HEK293 (cell line): Measurements from ENCODE around the gene AQP6.
A peak's percentile ranks its signal among the peaks of the same experiment; 100 is the strongest.

Experiments
- AEBP2 ChIP-seq: fragments of 450-650 bp; formaldehyde crosslinking; IDR thresholded peaks from 2 replicates; pipeline ENCODE4 v1.5.1; 2016; ENCODE audit warnings: missing biosample characterization, missing genetic modification characterization, borderline replicate concordance
- BCL11B ChIP-seq: fragments of 450-650 bp; formaldehyde crosslinking; IDR thresholded peaks from 2 replicates; pipeline ENCODE4 v1.5.1; 2016; ENCODE audit warnings: low read depth, missing biosample characterization, missing genetic modification characterization
- BCL6B ChIP-seq: fragments of 450-650 bp; formaldehyde crosslinking; IDR thresholded peaks from 2 replicates; pipeline ENCODE4 v1.5.1; 2017; ENCODE audit warnings: missing biosample characterization, missing genetic modification characterization
- ELK4 ChIP-seq: IDR thresholded peaks from 2 replicates; pipeline ENCODE4 v1.6.1; 2011; ENCODE audit warnings: mild to moderate bottlenecking, low read depth, low read length, borderline replicate concordance
- HIC1 ChIP-seq: fragments of 450-650 bp; formaldehyde crosslinking; IDR thresholded peaks from 2 replicates; pipeline ENCODE4 v1.5.1; 2016; ENCODE audit warnings: missing biosample characterization, missing genetic modification characterization
- PBX3 ChIP-seq: sonication (generic); formaldehyde crosslinking; IDR thresholded peaks from 2 replicates; pipeline ENCODE4 v1.8.1; 2022; ENCODE audit warnings: mild to moderate bottlenecking, moderate library complexity, missing genetic modification reagents
- TCF7L2 ChIP-seq: IDR thresholded peaks from 2 replicates; pipeline ENCODE4 v1.6.1; 2011; ENCODE audit warnings: low read depth, mild to moderate bottlenecking, inconsistent platforms, low read length, moderate library complexity, borderline replicate concordance
- YY2 ChIP-seq: fragments of 450-650 bp; formaldehyde crosslinking; IDR thresholded peaks from 2 replicates; pipeline ENCODE4 v1.5.1; 2016; ENCODE audit warnings: missing biosample characterization, missing genetic modification characterization
- ZBTB20 ChIP-seq: fragments of 450-650 bp; formaldehyde crosslinking; IDR thresholded peaks from 2 replicates; pipeline ENCODE4 v1.5.1; 2016; ENCODE audit warnings: missing biosample characterization, missing genetic modification characterization
- ZBTB26 ChIP-seq: fragments of 450-650 bp; formaldehyde crosslinking; optimal IDR thresholded peaks from 2 replicates; pipeline ENCODE3; 2016; ENCODE audit warnings: missing biosample characterization, mild to moderate bottlenecking, missing genetic modification characterization
- ZEB2 ChIP-seq: fragments of 450-650 bp; formaldehyde crosslinking; IDR thresholded peaks from 2 replicates; pipeline ENCODE4 v1.5.1; 2016; ENCODE audit warnings: missing biosample characterization, missing genetic modification characterization
- ZIC2 ChIP-seq: fragments of 450-650 bp; formaldehyde crosslinking; IDR thresholded peaks from 2 replicates; pipeline ENCODE4 v1.5.1; 2016; ENCODE audit warnings: missing biosample characterization, missing genetic modification characterization
- ZNF23 ChIP-seq: fragments of 450-650 bp; formaldehyde crosslinking; IDR thresholded peaks from 2 replicates; pipeline ENCODE4 v1.5.1; 2016; ENCODE audit warnings: missing biosample characterization, missing genetic modification characterization, borderline replicate concordance
- ZNF280D ChIP-seq: fragments of 450-650 bp; formaldehyde crosslinking; IDR thresholded peaks from 2 replicates; pipeline ENCODE4 v1.5.1; 2016; ENCODE audit warnings: missing biosample characterization, missing genetic modification characterization
- ZNF341 ChIP-seq: fragments of 450-650 bp; formaldehyde crosslinking; IDR thresholded peaks from 2 replicates; pipeline ENCODE4; 2016; ENCODE audit warnings: low read depth, missing biosample characterization, missing genetic modification characterization
- ZNF362 ChIP-seq: fragments of 450-650 bp; formaldehyde crosslinking; IDR thresholded peaks from 2 replicates; pipeline ENCODE4 v1.5.1; 2016; ENCODE audit warnings: missing biosample characterization, missing genetic modification characterization
- ZNF423 ChIP-seq: fragments of 450-650 bp; formaldehyde crosslinking; IDR thresholded peaks from 2 replicates; pipeline ENCODE4 v1.5.1; 2016; ENCODE audit warnings: missing biosample characterization, missing genetic modification characterization
- ZNF580 ChIP-seq: fragments of 450-650 bp; formaldehyde crosslinking; IDR thresholded peaks from 2 replicates; pipeline ENCODE4 v1.5.1; 2016; ENCODE audit warnings: missing biosample characterization, missing genetic modification characterization
- ZNF626 ChIP-seq: fragments of 450-650 bp; sonication (Bioruptor Pico); formaldehyde crosslinking; IDR thresholded peaks from 2 replicates; pipeline ENCODE4 v1.5.1; 2018; ENCODE audit warnings: missing biosample characterization, missing genetic modification characterization, inconsistent platforms
- ZNF654 ChIP-seq: fragments of 450-650 bp; formaldehyde crosslinking; IDR thresholded peaks from 2 replicates; pipeline ENCODE4 v1.5.1; 2016; ENCODE audit warnings: low read depth, missing biosample characterization, missing genetic modification characterization
- ZNF692 ChIP-seq: fragments of 450-650 bp; formaldehyde crosslinking; IDR thresholded peaks from 2 replicates; pipeline ENCODE4 v1.5.1; 2016; ENCODE audit warnings: missing biosample characterization, missing genetic modification characterization
- ZNF76 ChIP-seq: fragments of 450-650 bp; formaldehyde crosslinking; IDR thresholded peaks from 2 replicates; pipeline ENCODE4; 2016; ENCODE audit warnings: low read depth, missing biosample characterization, missing genetic modification characterization, borderline replicate concordance

AQP6 gene

GRCh38 chr12:50025187-50026059, 52.7 kb downstream of the AQP6 start, which contains the start of gene RACGAP1 (continued):
- TF ChIP-seq PBX3 (CRISPR knock-in tag) (0 out of 2 replicates have a peak, but pooled peaks have one; percentile 40), ZNF654 (tag by site-specific recombination) (no peak), ZNF692 (peak; percentile 98), ZNF280D (tag by site-specific recombination) (no peak), BCL6B (tag by site-specific recombination) (no peak), HIC1 (tag by site-specific recombination) (peak; percentile 67; the same call in 1 of the 2 replicates), ZIC2 (tag by site-specific recombination) (peak; percentile 65; the same call in 1 of the 2 replicates), ZEB2 (tag by site-specific recombination) (peak; percentile 99), ZNF23 (no peak), ZBTB26 (peak; percentile 84), ZNF626 (tag by site-specific recombination) (no peak), ZNF76 (tag by site-specific recombination) (peak; percentile 94), ZNF341 (peak; percentile 18; the same call in 1 of the 2 replicates), TCF7L2 (no peak), YY2 (tag by site-specific recombination) (peak; percentile 96), ZNF580 (peak; percentile 97), ELK4 (no peak), ZNF362 (peak; percentile 100), AEBP2 (tag by site-specific recombination) (peak; percentile 36; the same call in 1 of the 2 replicates), BCL11B (tag by site-specific recombination) (no peak), ZNF423 (tag by site-specific recombination) (no peak), ZBTB20 (tag by site-specific recombination) (peak; percentile 91)
